GM23338 (cell line): Measurements from ENCODE around the gene SHISA9.

ENCODE experiments used
- CTCF ChIP-seq, 2 experiments: fragments of 200-600 bp in 1 of 2; sonication (generic) in 1 of 2; conservative IDR thresholded peaks; 2 replicates each; pipeline versions ENCODE4 v1.5.1 to v1.6.1; 2016 to 2017; ENCODE audit warnings: antibody characterized with exemption in 2 of 2, low read depth in 2 of 2, mild to moderate bottlenecking in 2 of 2, moderate library complexity in 1 of 2
- EZH2 ChIP-seq: fragments of 200-600 bp; sonication (generic); IDR thresholded peaks from one replicate; pipeline ENCODE4 v1.8.0; 2017; ENCODE audit warnings: antibody characterized with exemption, mild to moderate bottlenecking, low read depth; ENCODE audit not compliant: unreplicated experiment
- EZH2phosphoT487 ChIP-seq: fragments of 200-600 bp; sonication (generic); IDR thresholded peaks from one replicate; pipeline ENCODE4 v1.8.1; 2018; ENCODE audit warnings: antibody characterized with exemption; ENCODE audit not compliant: unreplicated experiment
- JUNB ChIP-seq: IDR thresholded peaks from one replicate; pipeline ENCODE4 v1.6.1; 2016; ENCODE audit warnings: antibody characterized with exemption; ENCODE audit not compliant: unreplicated experiment
- POLR2AphosphoS5 ChIP-seq: IDR thresholded peaks from 2 replicates; pipeline ENCODE4 v1.6.1; 2016; ENCODE audit warnings: antibody characterized with exemption, low read depth
- STAT1 ChIP-seq: IDR thresholded peaks from one replicate; pipeline ENCODE4 v1.6.1; 2016; ENCODE audit warnings: antibody characterized with exemption; ENCODE audit not compliant: unreplicated experiment

GRCh38 chr16:12951392-12951791 is 50.0 kb downstream of the SHISA9 start:
- TF ChIP-seq CTCF (conservative IDR thresholded peaks at IDR 0.05; ENCODE audit: low read depth in 2 of 2): no peak
- no peak for TF ChIP-seq POLR2AphosphoS5
- no peak for TF ChIP-seq EZH2
- no peak for TF ChIP-seq STAT1
- TF ChIP-seq JUNB: no peak
- TF ChIP-seq EZH2phosphoT487: no peak
